HG03565 (cell line): Measurements from ENCODE around the gene NDRG4.
A peak's percentile ranks its signal among the peaks of the same experiment; 100 is the strongest.

Source experiments
- ATAC-seq: cut with Tn5 transposase; IDR thresholded peaks from one replicate; pipeline ENCODE4 v1.9.1; 2021; ENCODE audit warnings: mild to moderate bottlenecking, moderate library complexity; ENCODE audit not compliant: unreplicated experiment

The NDRG4 gene

DNA sequence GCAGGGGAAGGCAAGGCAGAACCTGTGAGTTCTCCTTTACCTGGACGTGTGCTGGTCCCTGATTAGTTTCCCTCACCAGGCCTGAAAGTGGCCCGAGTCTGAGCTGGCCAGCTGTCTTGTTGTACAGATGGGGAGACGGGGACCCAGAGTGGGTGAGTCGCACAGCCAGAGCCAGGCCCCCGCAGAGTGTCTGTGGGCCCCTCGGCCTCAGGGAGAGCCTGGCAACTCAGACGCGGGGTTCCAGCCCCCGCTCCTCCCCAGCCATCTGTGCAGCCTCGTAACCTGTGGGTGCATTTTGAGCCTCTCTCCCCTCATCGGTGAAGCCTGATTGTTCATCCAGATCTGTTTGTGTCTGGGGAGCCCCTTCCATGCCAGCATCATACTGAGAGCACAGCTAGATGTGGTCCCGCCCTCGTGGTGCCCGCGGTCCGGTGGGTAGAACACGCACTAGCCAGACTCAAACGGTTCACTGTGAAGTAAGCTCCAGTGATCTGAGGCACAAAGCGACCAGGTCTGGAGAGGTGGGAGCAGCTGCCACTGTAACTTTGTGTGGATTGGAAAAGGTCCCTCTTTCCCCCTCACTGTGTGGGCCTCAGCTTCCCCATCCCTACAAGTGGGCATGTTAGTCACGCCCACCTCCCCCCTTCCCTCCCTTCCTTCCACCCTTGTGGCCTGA lies 6.0 kb upstream of the NDRG4 start:
- no peak for ATAC-seq

DNA sequence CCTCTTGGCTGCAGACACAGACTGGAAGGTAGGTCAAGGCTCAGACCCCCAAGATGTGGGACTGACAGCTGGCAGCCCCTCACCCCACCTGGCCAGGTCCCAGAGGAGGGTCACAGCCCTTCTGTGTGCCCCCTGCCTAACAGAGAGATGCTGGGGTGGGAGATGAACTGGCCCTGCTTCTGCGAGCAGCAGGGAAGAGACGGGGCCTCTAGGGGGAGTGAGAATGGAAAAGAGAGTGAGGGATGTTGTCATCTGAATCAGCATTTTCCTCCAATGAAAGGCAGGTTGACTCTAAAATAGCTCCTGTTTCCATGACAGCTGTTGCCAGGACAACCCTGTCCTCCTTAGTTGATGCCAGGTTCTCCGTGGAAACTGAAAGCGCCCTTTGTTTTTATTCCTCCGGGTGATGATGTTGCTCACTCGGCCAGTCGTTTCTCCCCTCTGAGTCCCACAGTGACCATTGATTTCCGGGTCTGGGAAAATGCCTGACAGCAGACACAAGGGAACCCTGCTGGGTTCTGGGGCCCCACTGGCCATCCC lies 4.9 kb upstream of the NDRG4 start:
- ATAC-seq, result peak; percentile 73

DNA sequence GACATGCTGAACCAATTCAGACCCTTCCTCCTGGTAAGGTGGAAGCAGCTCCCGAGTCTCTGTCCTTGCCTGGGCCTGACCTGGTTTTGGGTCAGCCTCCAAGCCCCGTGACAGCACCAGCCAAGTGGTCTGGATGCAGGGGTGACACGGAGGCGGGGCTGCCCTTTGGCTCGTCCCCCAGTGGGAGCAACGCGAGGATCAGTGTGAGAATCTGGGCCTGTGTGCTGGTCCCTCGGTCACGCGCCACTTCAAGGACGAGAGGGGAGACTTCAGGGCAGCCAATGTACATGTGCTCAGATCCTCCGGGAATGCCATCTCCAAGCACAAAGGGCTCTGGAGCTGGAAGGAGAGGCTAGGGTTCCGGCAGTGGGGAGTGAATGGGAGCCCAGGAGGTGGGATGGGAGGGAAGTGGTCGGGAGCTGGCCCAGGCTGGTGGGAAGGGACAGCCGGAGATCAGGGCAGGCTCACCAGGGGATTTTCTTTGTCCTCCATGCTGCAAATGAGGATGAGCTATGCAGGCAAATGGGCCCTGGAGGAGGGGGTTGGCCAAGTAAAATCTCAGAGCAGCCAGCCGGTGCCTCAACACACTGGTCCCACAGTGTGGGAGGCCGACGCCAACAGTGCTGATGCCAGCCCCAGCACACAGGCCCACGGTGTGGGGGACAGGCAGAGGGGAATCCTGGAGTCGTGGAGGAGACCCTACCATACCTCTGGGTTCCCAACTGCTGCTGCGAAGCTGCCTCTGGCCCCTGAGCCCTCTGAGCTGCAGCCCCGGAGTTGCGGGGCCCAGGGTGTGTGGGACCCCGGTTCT lies 4.2 kb upstream of the NDRG4 start:
- no peak for ATAC-seq

DNA sequence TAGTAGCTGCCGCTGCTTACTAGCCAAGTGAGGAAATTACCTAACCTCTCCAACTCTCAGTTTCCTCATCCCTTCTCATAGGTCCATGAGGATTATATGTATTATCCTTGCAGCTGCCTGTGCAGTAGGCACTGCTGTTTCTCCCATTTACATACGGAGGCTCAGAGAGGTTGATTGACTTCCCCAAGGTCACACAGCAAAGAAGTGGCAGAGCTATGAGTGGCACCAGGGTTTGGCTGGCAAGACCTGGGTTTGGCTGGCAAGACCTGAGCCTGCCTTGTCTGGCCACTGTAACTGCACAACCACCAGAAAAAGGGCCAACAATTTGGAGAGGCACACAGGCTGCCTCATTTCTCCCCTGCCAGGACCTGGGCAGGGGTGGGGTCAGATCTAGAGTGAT lies 2.5 kb upstream of the NDRG4 start:
- ATAC-seq, result no peak

DNA sequence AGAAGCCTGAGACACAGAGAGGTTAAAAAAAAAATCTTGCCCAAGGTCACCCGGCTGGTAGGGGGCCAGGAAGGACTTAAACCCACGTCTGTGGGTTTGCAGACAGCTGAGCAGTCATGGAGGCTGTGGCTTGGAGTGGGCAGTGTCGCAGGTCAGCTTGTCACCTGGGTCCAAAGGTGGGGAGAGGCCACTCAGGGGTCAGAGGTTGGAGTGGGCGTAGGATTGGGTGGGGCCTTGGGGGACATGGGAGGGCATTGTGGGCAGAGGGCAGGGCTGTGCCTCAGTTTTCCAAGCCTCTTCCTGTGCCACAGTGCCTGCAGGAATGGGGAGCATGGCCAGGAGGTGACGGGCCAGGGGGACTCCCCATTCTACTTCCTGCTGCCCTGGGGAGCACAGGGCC lies 2.0 kb upstream of the NDRG4 start:
- no peak for ATAC-seq

DNA sequence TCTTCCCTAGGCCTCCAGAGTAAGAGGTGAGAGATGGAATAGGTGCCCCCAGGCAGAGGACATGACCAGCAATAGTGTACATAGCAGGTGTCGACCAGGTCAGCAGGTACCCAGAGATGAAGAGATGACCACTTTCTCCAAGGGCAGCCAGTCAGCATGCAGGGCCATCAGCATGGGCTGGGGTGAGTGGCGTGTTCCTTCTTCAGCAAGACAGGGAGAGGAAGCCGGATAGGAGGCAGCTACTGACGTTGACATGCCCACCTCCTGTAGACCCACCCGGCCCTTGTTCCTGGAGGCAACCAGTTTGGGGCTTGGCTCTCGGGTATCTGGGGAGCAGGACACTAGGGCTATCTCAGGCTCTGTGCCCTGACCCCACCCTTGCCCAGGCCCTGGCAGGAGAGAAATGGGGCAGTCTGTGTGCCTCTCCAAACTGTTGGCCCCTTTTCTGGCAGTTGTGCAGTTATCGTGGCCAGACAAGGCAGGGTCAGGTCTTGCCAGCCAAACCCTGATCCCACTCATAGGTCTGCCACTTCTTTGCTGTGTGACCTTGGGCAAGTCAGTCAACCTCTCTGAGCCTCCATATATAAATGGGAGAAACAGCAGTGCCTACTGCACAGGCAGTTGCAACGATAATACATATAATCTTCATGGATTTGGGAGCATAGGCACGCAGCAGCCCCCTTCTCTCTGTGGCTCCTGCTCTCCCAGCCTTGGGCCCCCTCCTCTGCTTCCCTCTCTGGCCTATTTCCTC lies 1.4 kb upstream of the NDRG4 start:
- ATAC-seq, result no peak

DNA sequence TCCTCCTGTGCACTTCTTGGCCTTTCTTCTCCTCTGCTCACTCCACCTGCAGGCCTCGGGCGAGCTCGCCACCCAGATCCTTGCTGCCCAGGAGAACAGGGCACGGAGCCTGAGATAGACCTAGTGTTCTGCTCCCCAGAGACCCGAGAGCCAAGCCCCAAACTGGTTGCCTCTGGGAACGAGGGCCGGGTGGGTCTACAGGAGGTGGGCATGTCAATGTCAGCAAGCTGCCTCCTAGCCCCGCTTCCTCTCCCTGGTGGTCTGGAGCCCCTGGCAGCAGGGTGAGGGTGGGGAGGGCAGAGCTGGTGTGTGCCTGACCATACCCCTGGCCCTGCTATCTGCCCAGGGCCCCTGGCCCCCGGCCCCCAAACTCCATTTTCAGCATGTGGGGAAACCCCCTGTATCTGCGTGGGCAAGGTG lies 841 bp upstream of the NDRG4 start:
- no peak for ATAC-seq

DNA sequence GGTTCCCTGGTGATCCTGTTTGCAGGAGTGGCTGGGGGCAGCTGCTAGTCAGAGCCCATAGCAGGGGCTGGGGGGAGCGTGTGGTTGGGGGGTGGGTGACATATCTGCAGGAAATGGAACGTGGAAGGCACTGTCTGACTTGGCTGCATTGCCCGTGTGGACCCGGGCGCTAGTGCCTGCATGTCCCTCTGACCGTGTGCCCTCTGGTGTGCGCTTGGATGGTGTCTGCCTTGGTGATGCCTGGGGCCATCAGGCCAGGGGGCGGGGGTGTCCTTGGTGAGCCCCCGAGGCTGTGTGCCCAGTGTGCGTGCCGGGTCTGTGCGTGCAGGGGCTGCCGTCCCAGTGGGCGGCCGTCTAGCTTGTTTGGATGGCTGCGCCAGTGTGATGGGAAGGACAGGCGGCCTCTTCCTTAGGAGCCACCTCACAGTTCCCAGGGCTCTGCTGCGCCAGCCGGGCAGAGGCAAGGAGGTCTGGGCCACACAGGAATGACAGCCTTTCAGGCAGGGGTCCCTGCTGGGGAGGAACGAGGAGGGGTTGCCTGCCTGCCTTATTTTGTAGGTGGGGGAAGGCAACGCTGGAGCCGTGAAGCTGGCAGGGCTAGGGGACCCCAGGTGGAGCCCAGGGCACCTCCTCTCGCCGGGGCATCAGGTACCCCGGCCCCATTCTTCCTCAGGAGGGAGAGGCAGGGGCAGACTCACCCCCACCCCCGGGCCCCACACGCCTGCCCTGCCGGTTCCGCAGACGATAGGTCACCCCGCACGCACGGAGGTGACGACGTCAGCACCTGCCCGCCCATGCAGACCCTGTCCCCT lies 693 bp downstream of the NDRG4 start:
- ATAC-seq, result no peak

DNA sequence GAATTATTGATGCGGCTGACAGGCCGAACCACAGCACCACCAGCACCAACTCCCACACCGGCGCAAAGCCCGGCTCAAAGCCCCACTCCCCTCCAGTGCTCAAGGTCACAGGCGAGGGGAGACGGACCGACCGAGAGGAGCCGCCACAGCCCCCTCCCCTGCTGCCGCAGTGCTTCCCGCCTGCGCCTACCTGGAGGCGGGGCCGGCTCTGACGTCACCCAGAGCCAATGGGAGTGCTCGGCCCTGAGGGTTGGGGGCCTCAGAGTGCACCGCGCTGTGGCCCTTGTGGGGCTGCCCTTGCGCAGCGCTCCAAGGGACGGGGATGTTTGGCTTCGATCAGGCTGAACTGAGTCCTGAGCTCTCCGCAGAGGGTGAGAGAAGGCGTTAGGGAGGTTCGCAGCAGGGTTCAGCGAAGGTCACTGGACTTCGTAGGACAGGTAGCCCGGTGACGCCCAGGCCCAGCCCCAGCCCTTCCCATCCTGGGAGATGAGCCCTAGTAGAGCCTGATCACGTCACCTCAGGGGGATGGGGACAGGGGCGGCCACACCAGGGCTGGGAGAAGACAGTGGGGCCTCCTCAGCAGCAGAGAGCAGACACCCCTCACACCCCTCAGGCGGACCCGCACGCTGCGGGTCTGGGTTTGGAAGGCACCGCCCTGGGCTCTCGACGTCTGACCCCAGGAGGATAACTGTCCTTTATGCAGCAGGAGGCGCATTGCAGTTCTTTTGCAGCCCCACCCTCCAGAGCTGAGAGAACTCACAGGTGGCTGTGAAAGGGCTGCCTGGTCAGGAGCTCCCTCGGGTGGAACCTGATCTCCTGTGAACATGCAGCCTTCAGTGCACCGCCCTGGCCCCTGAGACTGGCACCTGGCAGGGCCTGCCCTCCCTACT lies 1.5 kb downstream of the NDRG4 start:
- ATAC-seq, result no peak

DNA sequence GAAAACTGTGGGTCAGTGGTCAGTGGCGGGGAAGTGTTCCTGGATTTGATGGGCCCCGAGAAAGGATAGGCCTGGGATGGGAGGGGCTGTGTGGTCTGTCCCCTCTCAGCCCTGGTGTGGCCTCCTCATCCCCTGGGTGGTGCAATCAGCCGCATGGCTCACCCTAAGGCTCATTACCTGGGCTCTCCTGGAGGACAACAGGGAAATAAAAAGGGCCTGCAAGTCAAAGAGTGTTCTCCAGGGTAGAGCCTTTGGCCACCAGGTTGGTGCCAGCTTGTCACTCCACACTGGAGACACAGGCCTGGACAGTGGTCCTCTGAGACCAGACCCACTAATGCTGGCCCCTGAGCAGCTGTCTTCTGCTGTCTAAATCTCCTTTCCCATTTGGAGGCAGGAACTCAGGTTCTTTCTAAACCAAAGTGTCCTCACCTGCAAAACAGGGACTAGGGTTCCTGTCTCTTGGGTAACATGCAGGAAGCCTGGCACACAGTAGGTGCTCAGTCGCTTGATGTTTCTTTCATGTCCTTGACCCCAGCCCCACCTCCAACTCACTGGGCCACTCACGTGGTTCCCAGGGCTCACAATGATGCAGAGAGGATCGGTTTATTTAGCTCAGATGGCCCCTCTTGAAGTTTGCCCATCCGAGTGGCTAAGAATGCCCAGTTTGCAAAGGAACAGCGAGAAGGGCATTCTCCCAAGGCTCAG lies 2.4 kb downstream of the NDRG4 start:
- no peak for ATAC-seq

DNA sequence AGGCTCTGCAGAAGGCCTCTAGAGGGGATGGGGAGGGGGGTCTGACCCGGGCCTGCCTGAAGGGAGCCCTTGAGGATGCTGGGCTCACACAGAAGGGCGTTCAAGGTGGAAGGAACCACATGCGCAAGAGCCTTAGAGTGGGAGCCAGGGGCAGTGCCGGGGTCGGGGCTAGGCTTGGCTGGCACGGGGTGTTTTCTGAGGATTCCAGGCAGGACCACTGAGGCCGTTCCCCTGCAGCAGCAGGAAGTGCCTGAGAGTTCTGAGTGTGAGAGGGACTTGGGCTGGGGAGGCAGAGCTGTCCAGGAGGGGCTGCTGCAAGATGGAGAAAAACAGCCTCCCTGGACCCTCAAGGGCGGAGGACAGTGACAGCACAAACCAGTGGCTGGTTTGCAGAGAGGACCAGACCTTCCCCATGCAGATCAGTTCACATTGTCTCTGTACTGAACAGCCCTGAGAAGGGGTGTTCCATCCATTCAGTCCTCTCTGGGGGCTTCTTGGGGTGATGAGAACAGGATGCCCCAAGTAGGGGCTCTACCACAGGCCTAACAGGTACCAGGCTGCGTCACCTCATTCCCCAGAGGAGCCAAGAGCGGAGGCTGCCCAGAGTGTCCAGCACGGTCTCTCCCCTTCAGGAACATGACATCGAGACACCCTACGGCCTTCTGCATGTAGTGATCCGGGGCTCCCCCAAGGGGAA lies 3.4 kb downstream of the NDRG4 start:
- no peak for ATAC-seq

DNA sequence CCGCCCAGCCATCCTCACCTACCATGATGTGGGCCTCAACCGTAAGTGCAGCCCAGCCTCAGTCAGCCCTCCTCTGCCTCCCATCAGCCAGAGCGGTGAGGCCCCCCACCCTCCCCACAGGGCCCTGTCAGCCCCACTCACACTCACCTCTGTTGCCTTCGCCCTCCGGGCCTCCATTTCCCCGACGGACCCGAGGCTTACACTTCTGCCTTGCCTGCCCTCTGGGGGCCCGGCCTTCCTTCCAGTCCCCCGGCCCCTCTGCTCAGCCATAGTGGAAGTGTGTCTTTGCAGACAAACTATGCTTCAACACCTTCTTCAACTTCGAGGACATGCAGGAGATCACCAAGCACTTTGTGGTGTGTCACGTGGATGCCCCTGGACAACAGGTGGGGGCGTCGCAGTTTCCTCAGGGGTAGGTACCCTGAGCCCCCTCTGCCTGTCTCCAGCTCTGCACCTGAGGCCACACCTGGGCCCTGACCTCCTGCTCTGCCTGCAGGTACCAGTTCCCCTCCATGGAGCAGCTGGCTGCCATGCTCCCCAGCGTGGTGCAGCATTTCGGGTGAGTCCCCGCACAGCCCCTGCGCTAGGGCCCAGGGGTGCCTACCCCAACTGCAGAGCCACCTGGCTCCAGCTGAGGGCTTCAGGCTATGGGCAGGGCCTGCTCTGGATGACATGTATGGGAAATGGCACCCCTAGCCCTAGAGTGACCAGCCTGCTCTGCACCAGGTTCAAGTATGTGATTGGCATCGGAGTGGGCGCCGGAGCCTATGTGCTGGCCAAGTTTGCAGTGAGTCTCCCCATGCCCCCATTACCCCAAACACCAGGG lies 4.1 kb downstream of the NDRG4 start:
- ATAC-seq, result no peak

DNA sequence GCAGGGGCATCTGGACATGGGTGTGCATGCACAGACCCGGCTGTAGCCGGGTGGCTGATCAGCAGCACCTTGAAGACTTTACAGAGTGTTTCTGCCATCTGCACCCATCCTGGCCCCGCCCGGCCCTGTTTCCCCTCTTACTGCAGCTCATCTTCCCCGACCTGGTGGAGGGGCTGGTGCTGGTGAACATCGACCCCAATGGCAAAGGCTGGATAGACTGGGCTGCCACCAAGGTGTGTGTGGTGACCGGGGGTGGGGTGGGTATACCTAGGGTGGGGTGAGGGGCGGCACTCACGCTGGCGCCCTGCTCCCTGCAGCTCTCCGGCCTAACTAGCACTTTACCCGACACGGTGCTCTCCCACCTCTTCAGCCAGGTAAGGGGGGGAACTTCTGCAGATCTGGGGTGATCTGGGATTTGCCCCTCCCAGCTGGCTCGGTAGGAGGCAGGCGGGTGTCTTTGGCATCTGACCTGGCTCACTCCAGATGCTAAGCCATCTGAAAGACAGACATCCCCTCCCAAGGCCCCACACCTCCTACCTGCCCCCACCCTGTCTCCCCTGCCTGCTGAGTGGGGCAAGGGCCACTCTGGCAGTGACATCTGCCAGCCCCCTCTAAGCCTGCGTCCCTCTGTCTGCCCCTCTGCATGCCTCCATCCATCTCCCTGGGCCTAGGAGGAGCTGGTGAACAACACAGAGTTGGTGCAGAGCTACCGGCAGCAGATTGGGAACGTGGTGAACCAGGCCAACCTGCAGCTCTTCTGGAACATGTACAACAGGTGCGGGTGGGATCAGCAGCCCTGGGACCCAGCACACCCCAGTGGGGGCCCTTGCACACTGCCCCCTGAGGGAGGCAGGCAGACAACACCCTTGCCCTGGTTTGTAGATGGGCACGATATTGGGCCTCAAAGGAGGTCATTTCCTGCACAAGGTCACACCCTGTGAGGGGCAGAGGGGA lies 6.6 kb downstream of the NDRG4 start:
- ATAC-seq, result no peak

DNA sequence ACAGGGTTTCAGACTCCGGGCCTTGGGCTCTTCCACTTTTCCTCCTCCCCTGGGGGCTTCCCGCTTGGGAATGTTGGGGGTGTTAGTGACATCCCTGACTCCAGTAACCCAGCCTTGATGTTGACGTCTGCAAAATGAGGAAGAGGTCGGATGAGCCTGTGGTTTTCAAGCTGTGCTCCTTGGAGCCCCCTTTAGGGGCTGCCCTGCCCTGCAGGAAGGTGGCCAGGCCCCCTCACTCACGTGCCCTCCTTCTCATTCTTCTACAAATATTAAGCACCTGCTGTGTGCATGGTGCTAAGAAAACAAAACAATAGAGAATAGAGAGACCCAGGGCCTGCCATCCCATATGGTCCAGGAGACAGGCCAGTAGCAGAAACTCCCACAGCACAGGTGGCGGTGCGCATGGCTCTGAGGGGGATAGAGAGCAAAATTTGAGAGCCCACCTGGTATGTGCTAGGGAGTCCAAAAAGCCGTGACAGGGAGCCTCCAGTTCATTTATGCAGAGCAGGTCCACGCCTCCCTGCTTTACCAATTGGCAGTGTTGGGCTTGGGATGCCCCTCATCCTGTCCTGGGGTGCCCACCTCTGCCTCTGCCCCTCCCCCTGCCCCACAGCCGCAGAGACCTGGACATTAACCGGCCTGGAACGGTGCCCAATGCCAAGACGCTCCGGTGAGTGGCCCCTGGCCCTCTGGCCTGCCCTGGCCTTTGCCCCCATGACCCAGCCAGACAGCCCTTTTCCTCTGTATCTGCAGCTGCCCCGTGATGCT lies 7.4 kb downstream of the NDRG4 start:
- ATAC-seq, result no peak

DNA sequence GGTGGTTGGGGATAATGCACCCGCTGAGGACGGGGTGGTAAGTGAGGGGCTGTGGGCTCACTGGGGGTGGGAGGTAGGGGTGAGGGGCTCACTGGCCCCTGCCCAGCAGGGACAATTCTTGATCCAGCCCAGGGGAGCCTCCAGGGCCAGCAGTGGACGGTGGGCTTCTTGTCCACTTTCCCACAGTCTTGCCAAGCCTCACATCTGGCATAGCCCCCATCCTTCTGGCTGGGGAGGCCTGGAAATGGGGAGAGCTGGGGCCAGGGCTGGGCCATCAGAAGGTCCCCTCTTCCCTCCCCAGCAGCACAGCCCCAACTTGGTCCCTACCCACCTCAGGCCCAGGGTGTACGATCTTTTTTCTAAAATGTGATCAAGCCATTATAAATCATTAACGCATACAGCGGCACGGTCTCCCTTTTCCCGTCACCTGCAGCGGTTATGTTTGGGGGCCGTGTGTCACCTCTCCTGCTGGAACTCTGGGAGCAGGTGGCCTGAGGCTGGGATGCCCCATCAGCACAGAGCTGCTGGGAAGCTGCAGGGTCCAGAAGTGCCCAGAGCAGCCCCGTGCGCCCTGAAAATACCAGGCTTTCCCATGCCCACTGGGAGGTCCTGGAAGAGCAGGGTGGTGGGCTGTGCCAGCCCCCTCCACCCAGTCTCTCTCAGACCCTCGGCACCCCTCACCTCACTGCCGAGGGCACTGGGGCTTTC lies 8.2 kb downstream of the NDRG4 start:
- ATAC-seq, result no peak
